H1 (cell line): ENCODE data around the gene NPAS4.

Experiments used
- CTCF ChIP-seq, 3 experiments: IDR thresholded peaks; 1 replicate in 2 of 3; 2 replicates in 1 of 3; pipeline versions ENCODE4 v1.5.1 to v1.6.1; 2011; ENCODE audit warnings: low read length in 3 of 3, mild to moderate bottlenecking in 3 of 3, inconsistent platforms in 2 of 3, low read depth in 1 of 3, moderate library complexity in 1 of 3; ENCODE audit not compliant: insufficient read depth in 1 of 3; ENCODE audit errors: control extremely low read depth in 1 of 3
- TEAD4 ChIP-seq: IDR thresholded peaks from 2 replicates; pipeline ENCODE4 v1.6.1; 2012; ENCODE audit warnings: low read depth, low read length, inconsistent platforms, mixed read lengths

GRCh38 chr11:66470015-66470414, 49.2 kb downstream of the NPAS4 start:
- TF ChIP-seq TEAD4 (no peak), CTCF (IDR thresholded peaks at IDR 0.05; ENCODE audit: control extremely low read depth in 1 of 3, insufficient read depth in 1 of 3, low read depth in 1 of 3, low read length in 3 of 3) (no peak)
